ENCODE data around the gene RAD50.

RAD50 gene

DNA sequence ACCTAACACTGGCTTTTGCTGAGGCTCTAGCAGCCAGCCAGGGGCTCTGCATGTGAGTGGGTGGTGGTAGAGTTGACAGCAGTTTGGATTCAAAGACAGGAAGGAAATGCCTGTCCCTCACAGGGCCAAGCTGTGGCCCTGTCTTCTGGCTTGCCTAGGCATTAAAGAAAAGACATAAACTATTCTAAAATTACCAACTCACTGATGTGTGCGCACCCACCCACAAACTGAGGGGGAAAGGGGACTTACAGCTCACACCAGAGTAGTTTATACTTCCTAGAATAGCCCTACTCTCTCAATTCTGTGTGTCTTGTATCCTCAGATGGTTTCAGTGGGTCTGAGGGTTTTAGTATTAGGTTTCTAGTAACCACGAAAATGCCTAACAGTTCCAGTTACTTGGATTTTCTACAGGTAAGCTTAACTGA, 82.9 kb downstream of the RAD50 start:
- DNase-seq: no peak

DNA sequence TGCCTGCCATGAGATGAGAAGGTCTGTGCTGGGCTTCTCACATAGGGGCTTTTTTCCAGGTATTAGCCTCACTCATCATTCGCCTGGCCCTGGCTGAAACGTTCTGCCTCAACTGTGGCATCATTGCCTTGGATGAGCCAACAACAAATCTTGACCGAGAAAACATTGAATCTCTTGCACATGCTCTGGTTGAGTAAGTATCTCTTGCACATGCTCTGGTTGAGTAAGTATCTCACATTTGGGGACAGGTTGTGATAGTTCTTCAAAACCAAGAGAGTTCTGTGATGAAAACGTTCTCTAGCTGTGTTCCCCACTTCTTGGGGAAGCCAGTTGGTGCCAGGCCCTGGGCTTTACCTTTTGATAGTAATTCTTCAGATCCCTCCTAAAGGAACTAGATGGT, 83.8 kb downstream of the RAD50 start:
- DNase-seq: no peak

DNA sequence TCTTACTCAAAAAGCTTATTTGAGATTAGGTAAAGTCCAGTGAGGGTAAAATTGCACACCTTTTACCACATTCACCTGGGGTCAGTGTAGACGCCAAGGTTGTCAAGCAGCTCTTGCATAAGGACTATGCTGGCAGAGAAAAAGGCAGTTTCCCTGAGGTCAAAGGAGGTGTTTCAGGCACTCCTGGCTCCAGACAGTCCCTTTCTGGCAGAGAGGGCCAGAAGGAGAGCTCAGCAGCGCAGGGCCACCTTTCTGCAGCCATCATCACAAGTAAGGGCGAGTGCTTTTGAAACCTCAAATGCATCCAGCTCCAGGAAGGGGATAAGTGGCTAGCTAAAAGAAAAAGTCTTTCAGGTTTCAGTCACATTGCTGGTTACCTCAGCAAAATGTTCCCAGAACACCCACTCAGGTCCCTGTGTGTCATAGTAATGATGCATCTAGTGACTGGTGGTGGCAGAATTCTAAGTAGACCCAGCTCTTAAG, 84.5 kb downstream of the RAD50 start:
- DNase-seq: no peak

DNA sequence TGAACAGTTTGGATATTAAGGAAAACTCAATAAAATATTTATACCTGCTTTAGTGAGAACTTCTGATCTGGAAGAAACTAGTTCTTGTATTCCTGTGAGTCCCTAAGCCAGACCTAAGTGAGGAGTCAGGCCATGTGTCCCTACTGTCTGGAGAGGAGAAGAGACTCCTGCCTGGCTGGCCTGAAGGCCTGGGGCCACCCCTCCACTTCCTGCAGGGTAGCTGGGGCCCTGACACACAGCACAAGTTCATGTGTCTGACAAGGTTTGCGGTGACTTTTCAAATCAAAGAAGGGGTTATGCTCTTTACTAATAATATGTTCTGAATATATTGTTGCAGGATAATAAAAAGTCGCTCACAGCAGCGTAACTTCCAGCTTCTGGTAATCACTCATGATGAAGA, 85.1 kb downstream of the RAD50 start:
- no peak for DNase-seq

GRCh38 chr5:132644177-132644576, 87.4 kb downstream of the RAD50 start:
- no peak for DNase-seq

DNA sequence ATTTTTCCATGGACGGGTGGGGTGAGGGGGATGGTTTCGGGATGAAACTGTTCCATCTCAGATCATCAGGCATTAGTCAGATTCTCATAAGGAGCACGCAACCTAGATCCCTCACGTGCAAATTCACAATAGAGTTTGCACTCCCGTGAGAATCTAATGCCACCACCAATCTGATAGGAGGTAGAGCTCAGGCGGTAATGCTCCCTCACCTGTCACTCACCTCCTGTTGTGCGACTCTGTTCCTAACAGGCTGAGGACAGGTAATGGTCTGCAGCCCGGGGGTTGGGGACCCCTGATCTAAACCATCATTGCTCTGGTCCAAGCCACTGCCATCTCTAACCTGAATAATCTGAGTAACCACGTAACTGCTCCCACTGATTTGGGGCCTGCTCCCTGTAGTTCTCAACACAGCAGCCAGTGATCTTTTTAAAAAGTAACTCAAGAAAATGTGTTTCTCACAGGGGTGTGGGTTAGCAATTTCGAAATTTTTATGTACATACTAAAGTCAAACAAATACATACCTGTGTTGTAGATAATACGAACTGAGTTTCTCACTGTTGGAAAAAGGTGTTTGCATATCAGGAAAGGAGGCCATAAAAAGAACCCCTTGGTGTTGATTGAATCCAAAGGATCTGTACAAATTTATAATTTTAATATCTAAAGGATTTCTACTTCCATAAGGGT, 89.9 kb downstream of the RAD50 start:
- DNase-seq: no peak

DNA sequence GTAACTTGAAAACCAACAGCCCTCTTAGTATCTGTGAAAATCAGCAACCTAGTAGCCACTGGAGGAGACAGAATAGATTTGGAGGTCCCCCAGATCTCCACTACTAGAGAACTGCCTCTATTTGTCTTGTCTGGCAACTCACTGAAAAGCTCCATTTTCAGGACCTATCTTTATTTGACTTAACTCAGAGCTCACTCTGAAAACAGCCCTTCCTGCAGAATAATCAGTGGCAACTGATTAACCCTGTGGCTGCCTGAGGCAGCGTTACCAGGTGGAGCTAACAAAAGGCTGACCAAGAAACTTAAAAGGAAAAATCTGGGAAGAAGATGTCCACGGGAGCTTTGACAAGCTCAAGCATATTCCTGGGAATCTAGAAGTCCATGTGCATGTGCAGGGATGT, 90.7 kb downstream of the RAD50 start:
- no peak for DNase-seq

- DNase-seq: no peak
These were observed 91.6 kb downstream of the RAD50 start for GRCh38 chr5:132648355-132648754.

DNA sequence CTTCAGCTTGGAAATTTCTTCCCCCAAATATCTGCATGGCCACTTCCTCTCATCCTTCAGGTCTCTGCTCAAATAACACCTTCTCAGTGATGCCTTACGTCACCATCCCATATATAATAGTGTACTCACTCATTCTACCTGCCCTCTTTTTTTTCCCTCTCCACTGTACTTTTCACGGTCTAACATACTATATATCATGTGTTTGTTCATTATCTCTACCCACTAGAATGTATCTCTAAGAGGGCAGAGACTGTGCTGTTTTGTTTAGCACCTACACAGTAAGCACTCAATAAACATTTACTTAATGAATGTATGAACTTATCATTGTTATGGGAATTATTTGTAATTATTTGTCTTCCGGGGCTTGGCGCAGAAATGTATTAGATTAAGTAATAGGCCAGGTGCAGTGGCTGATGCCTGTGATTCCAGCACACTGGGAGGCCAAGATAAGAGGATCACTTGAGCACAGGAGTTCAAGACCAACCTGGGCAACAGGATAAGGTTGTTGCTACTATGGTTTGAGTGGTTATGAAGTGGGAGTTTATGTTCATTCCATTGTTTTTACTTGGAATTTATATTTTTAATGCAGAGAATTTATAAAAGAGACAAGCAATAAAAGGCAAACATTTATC, 95.2 kb downstream of the RAD50 start:
- DNase-seq: no peak

- no peak for DNase-seq
These were observed 96.9 kb downstream of the RAD50 start for GRCh38 chr5:132653716-132654115.

DNA sequence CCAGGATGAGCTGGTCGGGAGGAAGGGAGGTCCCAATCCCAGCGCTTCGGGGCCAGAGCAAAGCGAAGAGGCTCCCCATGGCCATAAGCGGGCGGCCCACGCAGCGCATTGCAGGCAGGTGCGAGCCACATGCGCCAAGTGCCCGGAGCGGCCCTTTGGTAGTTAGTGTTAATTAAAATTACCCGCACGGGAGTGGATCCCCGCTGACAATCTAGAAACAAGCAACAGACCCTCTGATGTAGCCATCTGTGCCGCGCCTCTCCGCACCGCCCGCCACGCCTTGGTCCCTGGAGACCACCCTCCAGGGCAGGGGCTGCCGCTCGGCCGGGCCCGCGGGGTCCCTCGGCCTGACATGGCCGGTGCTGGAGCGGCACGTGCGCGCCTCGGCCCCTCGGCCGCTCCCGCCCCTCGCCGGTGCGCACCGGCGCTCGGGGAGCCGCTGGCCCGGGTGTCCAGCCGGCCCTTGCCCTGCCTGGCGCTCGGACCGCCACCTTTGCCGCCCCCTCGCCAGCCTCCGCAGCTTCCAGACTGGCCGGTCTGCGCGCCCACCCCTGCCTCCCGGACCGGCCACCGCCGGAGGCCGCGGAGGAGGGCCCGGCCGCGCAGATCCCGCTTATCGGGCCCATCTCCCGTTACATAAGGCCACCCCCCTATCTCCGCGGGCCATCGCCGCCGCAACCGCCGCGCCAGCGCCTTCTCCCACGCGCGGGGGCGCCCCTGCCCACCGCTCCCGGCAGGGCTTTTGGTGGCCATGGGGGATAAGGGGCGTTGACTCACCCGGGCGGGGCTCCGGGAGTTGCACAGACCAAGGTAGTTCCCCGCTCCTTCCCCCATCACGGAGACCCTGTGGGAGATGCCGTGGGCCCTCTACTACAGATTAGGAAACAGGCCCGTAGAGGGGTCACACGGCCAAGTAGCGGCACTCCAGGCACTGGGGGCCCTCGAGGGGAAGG, 99.3 kb downstream of the RAD50 start:
- DNase-seq: no peak

- DNase-seq: no peak
These were observed 100.1 kb downstream of the RAD50 start for GRCh38 chr5:132656774-132657355.

- DNase-seq: no peak
These were observed 101.1 kb downstream of the RAD50 start, which contains the start of gene IL13 for GRCh38 chr5:132657676-132658380. Gene IL13, plus strand, starts transcription at chr5:132658173. Its CDS starts 14 bp downstream, at chr5:132658187.

DNA sequence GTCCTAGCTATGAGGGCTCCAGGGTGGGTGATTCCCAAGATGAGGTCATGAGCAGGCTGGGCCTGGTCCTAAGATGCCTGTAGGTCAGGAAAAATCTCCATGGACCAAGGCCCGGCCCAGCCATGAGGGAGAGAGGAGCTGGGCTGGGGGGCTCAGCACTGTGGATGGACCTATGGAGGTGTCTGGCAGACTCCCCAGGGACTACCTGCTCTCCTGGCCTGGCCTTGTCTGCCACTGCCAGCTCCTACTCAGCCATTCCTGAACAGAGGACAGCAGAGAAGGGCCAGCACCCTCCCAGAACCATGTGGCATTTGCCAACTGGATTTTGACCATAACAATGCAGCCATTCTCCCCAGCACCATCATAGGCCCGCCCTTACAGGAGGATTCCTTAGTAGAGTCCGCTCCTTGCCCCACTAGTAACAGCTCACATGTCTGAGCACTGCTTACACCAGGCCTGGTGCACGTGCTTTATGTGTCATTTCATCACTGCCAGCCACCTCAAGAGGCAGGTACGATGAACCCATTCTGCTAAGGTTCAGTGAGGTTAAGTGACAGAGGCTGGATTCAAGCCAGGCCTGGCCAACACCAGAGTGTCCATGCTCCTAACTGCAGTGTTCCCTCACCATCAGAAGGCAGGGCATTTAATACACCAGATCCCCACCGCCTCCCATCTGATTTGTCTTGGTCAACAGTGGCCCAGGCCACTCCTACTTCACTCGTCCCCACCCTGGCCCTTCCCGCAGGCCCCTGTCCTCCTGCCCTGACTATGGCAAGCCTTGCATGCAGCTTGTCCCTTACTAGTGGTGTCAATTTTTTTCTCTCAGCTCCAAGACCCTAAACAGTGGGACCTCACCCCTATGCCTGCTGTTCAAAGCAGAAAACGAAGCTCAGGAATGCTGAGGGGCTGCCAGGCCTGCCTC, 101.9 kb downstream of the RAD50 start:
- DNase-seq: no peak

- no peak for DNase-seq
These were observed 103.1 kb downstream of the RAD50 start for GRCh38 chr5:132659598-132660493.

DNA sequence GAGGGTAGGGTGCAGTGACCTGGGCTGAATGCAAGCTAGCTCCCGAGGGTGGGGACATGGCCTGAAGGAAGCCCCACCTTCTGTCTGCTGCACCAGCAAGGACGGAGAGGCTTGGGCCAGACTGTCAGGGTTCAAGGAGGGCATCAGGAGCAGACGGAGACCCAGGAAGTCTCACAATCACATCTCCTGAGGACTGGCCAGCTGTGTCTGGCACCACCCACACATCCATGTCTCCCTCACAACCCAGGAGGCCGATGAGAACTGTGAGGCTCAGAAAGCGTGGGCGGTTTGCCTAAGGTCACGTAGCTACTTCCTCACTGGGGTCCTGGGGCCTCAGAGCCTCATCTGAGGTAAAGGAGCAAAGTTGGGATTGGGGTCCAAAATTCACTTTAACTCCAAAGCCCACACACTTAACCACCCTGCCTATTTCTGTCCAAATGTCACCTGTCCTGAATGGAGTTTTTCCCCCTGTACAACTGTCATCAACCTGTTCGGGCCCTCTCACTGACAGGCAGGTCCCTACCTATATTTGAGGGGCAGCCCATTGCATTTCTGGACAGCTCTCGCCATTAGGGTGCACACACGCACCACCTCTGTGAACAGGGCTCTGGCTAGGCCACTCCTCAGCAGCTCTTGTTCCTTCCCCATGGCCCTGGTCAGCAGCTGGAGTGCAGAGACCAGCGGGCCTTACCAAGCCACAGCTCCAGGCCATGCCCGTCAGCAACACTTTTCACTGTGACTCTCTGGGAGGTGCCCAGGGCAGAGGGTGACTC, 104.6 kb downstream of the RAD50 start:
- no peak for DNase-seq

GRCh38 chr5:132662004-132662401, 105.2 kb downstream of the RAD50 start:
- DNase-seq: no peak

- DNase-seq: no peak
These were observed 106.4 kb downstream of the RAD50 start for GRCh38 chr5:132662925-132663770.

All from DMS79 (cell line).